RWPE1 (cell line): ENCODE results near the gene IFT22.

Experiments used
- CTCF ChIA-PET: fragments of 350-600 bp; sonication (Branson Sonifier 250); formaldehyde crosslinking; extraction: SDS; loops from one replicate; lab custom pipeline; 2021; lab: Yijun Ruan, JAX
- POLR2A ChIA-PET: fragments of 400-600 bp; formaldehyde crosslinking; extraction: SDS; loops from one replicate; lab custom pipeline; 2020; ENCODE audit warnings: antibody characterized with exemption; ENCODE audit not compliant: low non-redundant PET; lab: Yijun Ruan, JAX
- DNase-seq: peaks from one replicate; pipeline ENCODE4 v3.0.0; 2012; ENCODE audit warnings: low spot score
- H3K27ac ChIP-seq: fragments of 450-650 bp; 2 replicates; pipeline ENCODE4 v1.5.1; 2017
- TF ChIP-seq, protein P1 (sequence below): fragments of 450-650 bp; conservative IDR thresholded peaks from 2 replicates; pipeline ENCODE4 v1.5.1; 2017; ENCODE audit warnings: low read depth, mild to moderate bottlenecking

IFT22 gene

DNA sequence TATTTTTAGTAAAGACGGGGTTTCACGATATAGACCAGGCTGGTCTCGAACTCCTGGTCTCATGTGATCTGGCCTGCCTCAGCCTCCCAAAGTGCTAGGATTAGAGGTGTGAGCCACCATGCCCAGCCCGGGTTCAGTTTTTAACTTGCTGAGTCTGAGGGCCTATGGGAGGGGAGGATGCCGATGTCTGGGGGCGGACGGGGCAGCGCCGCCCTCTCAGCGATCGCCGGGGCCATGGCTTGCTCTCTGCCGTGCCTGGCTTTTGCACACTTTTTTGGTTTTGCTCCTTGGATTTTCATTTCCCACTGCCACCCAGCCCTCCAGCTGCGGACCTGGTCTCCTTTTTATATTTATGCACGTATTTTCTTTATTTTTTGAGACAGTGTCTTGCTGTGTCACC lies 25.9 kb upstream of the IFT22 start:
- TF ChIP-seq, protein P1, sequence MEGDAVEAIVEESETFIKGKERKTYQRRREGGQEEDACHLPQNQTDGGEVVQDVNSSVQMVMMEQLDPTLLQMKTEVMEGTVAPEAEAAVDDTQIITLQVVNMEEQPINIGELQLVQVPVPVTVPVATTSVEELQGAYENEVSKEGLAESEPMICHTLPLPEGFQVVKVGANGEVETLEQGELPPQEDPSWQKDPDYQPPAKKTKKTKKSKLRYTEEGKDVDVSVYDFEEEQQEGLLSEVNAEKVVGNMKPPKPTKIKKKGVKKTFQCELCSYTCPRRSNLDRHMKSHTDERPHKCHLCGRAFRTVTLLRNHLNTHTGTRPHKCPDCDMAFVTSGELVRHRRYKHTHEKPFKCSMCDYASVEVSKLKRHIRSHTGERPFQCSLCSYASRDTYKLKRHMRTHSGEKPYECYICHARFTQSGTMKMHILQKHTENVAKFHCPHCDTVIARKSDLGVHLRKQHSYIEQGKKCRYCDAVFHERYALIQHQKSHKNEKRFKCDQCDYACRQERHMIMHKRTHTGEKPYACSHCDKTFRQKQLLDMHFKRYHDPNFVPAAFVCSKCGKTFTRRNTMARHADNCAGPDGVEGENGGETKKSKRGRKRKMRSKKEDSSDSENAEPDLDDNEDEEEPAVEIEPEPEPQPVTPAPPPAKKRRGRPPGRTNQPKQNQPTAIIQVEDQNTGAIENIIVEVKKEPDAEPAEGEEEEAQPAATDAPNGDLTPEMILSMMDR = no peak
- ChIA-PET CTCF (interaction anchor here (0.6 kb wide), 1 partner anchor 946 kb away, joined by 3 read pairs; no protein-coding TSS in a partner anchor), POLR2A (no interaction called here)
- no peak for DNase-seq
- H3K27ac ChIP-seq = no peak overlapping the region

DNA sequence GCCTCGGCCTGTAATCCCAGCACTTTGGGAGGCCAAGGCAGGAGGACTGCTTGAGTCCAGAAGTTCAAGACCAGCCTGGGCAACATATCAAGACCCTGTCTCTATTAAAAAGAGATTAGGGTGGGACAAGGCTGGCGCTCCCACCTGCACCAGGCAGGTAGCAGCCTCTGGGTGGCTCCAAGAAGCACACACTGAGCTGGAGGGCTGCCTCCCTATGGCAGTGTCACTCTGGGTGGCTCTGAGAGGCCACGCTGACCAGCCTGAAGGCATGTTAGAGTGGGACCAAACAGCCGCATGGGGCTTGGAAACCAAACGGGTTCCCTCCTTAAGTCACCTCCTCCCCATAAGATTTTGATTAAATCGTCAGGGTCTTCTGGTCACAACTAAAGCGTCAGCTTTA lies 21.3 kb upstream of the IFT22 start:
- DNase-seq = no peak
- ChIA-PET POLR2A (no interaction called here), CTCF (no interaction called here)
- TF ChIP-seq, protein P1 = no peak
- H3K27ac ChIP-seq = no peak overlapping the region

DNA sequence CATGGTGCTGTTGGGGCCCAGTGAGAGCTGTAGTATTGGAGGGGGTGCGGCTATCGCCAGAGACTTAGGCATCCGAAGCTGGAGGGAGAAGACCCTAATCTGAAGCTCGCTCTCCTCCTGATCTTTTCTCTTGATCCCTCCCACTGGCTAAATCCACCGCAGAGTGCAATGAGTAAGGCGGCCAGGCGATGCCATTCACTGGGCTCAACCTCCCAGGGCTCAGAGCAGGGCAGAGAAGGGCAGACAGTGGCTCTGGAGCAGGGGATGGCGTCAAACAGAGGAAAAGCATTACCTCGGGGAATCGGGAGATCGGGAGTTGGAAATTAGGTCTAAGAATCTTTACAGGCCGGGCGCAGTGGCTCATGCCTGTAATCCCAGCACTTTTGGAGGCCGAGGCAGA lies 18.8 kb upstream of the IFT22 start:
- no peak overlapping the region for H3K27ac ChIP-seq
- POLR2A ChIA-PET = no interaction called here
- no peak for DNase-seq
- TF ChIP-seq, protein P1 = no peak
- CTCF ChIA-PET = interaction anchor here (0.7 to 1.2 kb wide), 2 partner anchors 41 to 72 kb away, joined by 3 read pairs; no protein-coding TSS in a partner anchor

DNA sequence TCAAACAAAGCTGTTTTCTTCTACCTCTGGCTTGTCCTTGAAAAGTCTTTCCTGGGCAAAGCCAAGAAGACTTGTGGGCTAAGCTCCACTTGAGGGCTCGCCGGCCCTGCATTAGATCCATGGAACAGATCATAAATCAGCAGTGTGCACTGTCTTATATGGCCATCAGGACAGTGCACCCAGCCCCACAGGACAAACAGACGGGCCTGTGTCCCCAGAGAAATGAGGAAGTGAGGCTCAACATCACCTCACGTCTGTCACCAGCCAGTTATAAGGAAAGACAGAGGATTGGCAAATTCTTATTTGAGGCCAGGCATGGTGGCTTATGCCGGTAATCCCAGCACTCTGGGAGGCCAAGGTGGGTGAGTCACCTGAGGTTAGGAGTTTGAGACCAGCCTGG lies 12.3 kb upstream of the IFT22 start:
- H3K27ac ChIP-seq = no peak overlapping the region
- CTCF ChIA-PET = interaction anchor here (0.6 to 1.3 kb wide), 2 partner anchors 28 to 78 kb away, joined by 3 to 5 read pairs; no protein-coding TSS in a partner anchor
- DNase-seq = no peak
- POLR2A ChIA-PET = interaction anchor here (0.6 kb wide), 1 partner anchor 19 kb away, joined by 3 read pairs; no protein-coding TSS in a partner anchor
- TF ChIP-seq, protein P1 = no peak

DNA sequence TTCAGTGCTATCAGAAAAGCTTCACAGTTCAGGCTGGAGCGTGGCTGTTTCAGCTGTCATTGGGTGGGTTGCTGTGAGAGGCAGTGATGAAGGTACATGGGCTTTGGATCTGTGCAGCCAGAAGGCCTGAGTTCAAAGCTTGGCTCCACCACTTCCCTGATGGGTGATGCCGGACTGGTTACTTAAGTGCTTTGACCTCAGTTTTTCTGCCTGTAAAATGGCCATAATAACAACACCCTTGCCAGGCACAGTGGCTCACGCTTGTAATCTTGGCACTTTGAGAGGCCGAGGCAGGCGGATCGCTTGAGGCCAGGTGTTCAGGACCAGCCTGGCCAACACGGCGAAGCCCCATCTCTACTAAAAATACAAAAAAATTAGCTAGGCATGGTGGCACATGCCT lies 10.4 kb upstream of the IFT22 start:
- TF ChIP-seq, protein P1 = no peak
- DNase-seq = no peak
- ChIA-PET POLR2A (no interaction called here), CTCF (interaction anchor here (1.4 kb wide), 1 partner anchor 108 kb away, joined by 5 read pairs; no protein-coding TSS in a partner anchor)
- H3K27ac ChIP-seq = no peak overlapping the region

DNA sequence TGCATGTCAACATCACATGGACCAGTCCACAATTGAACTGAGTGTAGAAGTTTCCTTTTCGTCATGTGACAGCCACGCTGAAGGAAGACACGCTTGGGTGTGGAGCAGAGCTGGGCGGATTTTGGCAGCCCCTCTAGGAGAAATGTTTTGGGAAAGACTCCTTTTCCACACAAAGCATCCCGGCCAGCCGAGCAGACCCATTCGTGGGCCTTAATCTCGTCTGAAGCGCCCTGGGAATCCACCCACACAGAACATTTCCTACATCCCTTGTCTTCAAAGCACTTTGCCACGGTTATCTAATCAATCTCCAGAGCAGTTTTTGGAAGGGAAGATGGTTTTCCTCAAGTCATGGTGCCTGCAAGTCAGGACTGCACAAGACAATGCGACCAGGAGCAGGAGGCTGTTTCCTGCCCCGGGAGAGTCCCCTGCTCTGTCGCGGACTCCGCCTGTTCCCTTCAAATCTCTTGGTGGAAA lies 8.4 kb upstream of the IFT22 start:
- ChIA-PET POLR2A (no interaction called here), CTCF (no interaction called here)
- no peak overlapping the region for H3K27ac ChIP-seq
- TF ChIP-seq, protein P1 = no peak
- DNase-seq = no peak
